HL-60 (cell line): ENCODE measurements around the gene MORF4L1.

Source experiments
- CTCF ChIP-seq: IDR thresholded peaks from one replicate; pipeline ENCODE4 v1.5.1; 2011; ENCODE audit warnings: low read length, control low read depth, inconsistent platforms; ENCODE audit not compliant: insufficient read depth
- GABPA ChIP-seq: IDR thresholded peaks from 2 replicates; pipeline ENCODE4 v1.6.1; 2012; ENCODE audit warnings: low read depth
- POLR2AphosphoS5 ChIP-seq: IDR thresholded peaks from 2 replicates; pipeline ENCODE4 v1.6.1; 2012; ENCODE audit warnings: low read depth
- SPI1 ChIP-seq: IDR thresholded peaks from 2 replicates; pipeline ENCODE4 v1.6.1; 2012; ENCODE audit warnings: low read depth, mild to moderate bottlenecking, borderline replicate concordance

- no peak for TF ChIP-seq CTCF
- no peak for TF ChIP-seq GABPA
- no peak for TF ChIP-seq POLR2AphosphoS5
- TF ChIP-seq SPI1 = no peak
Measured at GRCh38 chr15:78889000-78889399, 16.3 kb downstream of the MORF4L1 start.
